Astrocyte (in vitro differentiated cells and primary cell): ENCODE results near the gene HELT. TPM values are rescaled to one million over a fixed set of nuclear protein-coding genes. Genes with fewer than 3 reads are reported as not detected.

Source experiments
- DNase-seq: peaks from one replicate; pipeline ENCODE4 v3.0.0-alpha.2; 2010; ENCODE audit warnings: low read depth
- FAIRE-seq: peaks from 2 replicates; lab custom pipeline; 2011; peaks lifted over from hg19 to GRCh38; lab: Jason Lieb, UNC
- H2AFZ ChIP-seq: 2 replicates; pipeline ENCODE4 v1.6.0; 2012; ENCODE audit warnings: low read depth, low read length, inconsistent platforms
- H3K27ac ChIP-seq: 2 replicates; pipeline ENCODE4 v1.5.1; 2011; ENCODE audit warnings: low read depth, low read length, inconsistent platforms
- H3K27me3 ChIP-seq: 2 replicates; pipeline ENCODE4 v1.6.0; 2011; ENCODE audit warnings: low read length, inconsistent platforms; ENCODE audit not compliant: insufficient read depth
- H3K36me3 ChIP-seq: 2 replicates; pipeline ENCODE4 v1.5.1; 2011; ENCODE audit warnings: low read length, inconsistent platforms; ENCODE audit not compliant: insufficient read depth
- H3K4me1 ChIP-seq: 2 replicates; pipeline ENCODE4 v1.5.1; 2011; ENCODE audit warnings: low read length, inconsistent platforms; ENCODE audit not compliant: insufficient read depth
- H3K4me2 ChIP-seq: 2 replicates; pipeline ENCODE4 v1.6.0; 2012; ENCODE audit warnings: low read length, inconsistent platforms
- H3K4me3 ChIP-seq: 2 replicates; pipeline ENCODE4 v1.5.1; 2011; ENCODE audit warnings: low read depth, mild to moderate bottlenecking, low read length, inconsistent platforms; ENCODE audit not compliant: insufficient read depth
- H3K79me2 ChIP-seq: 2 replicates; pipeline ENCODE4 v1.6.0; 2012; ENCODE audit warnings: mild to moderate bottlenecking, low read length, inconsistent platforms; ENCODE audit not compliant: insufficient read depth
- H3K9ac ChIP-seq: 2 replicates; pipeline ENCODE4 v1.6.0; 2012; ENCODE audit warnings: mild to moderate bottlenecking, low read length, inconsistent platforms
- H3K9me3 ChIP-seq: 2 replicates; pipeline ENCODE4 v1.5.1; 2012; ENCODE audit warnings: low read depth, mild to moderate bottlenecking, low read length, inconsistent platforms; ENCODE audit not compliant: insufficient read depth
- H4K20me1 ChIP-seq: 2 replicates; pipeline ENCODE4 v1.6.0; 2012; ENCODE audit warnings: low read length, inconsistent platforms; ENCODE audit not compliant: insufficient read depth
- H3K27ac Mint-ChIP-seq: one replicate; pipeline ENCODE4 v1.8.0; 2021; ENCODE audit warnings: mild to moderate bottlenecking, mixed read lengths; ENCODE audit not compliant: unreplicated experiment
- H3K27me3 Mint-ChIP-seq: one replicate; pipeline ENCODE4 v1.8.0; 2021; ENCODE audit warnings: low read depth, mixed read lengths; ENCODE audit not compliant: unreplicated experiment
- H3K36me3 Mint-ChIP-seq: one replicate; pipeline ENCODE4 v1.8.0; 2021; ENCODE audit warnings: low read depth, mixed read lengths; ENCODE audit not compliant: unreplicated experiment
- H3K4me1 Mint-ChIP-seq: one replicate; pipeline ENCODE4 v1.8.0; 2021; ENCODE audit warnings: low read depth, mixed read lengths; ENCODE audit not compliant: unreplicated experiment
- H3K4me3 Mint-ChIP-seq: one replicate; pipeline ENCODE4 v1.8.0; 2021; ENCODE audit warnings: mild to moderate bottlenecking, moderate library complexity, mixed read lengths; ENCODE audit not compliant: unreplicated experiment
- H3K9me3 Mint-ChIP-seq: one replicate; pipeline ENCODE4 v1.8.0; 2021; ENCODE audit warnings: mild to moderate bottlenecking, mixed read lengths; ENCODE audit not compliant: unreplicated experiment
- EZH2 ChIP-seq: IDR thresholded peaks from 2 replicates; pipeline ENCODE4 v1.6.1; 2012; ENCODE audit warnings: mild to moderate bottlenecking, low read length, inconsistent platforms; ENCODE audit not compliant: insufficient read depth
- total RNA-seq: library from RNA; stranded (reverse); gene quantifications from 2 replicates; pipeline ENCODE4 v1.2.1, GENCODE V29; 2021
- TF ChIP-seq, protein P1 (sequence below): IDR thresholded peaks from 2 replicates; pipeline ENCODE4 v1.5.1; 2011; ENCODE audit warnings: low read depth, mild to moderate bottlenecking, inconsistent platforms, low read length, moderate library complexity; ENCODE audit not compliant: insufficient read depth

Gene HELT
- total RNA-seq, 1 donor from 2014 or later, result not detected

DNA sequence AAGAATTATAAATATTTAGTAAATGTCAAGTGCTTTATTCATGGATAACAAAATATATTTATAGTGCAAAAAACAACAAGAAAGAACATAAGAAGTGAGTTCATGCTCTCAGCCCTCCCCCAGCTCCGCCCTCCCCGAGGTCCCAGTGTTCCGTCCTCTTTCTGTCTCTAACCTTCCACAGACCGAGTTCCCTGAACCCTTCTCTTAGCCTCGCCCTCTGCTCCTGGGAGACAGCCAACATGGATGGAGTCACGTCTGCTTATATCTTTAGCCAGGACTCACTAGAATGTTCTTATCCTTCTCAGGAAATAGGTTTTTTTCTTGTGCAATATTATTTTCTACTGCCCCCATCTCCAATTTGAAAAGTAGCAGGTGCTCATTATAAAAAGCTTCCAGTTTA lies 40.1 kb upstream of the HELT start:
- no peak overlapping the region for H3K9ac ChIP-seq
- H4K20me1 ChIP-seq, result no peaks in the 10 kb centered on the region
- no peaks in the 10 kb centered on the region for H3K79me2 ChIP-seq
- no peaks in the 10 kb centered on the region for H3K36me3 Mint-ChIP-seq
- H3K4me3 ChIP-seq, result no peak overlapping the region
- H3K27me3 ChIP-seq, result peaks cover 3% of the 10 kb centered on the region
- H3K36me3 ChIP-seq, result no peaks in the 10 kb centered on the region
- peaks cover 5% of the 10 kb centered on the region for H3K9me3 Mint-ChIP-seq
- H3K27me3 Mint-ChIP-seq, result peaks cover 39% of the 10 kb centered on the region
- TF ChIP-seq, protein P1, sequence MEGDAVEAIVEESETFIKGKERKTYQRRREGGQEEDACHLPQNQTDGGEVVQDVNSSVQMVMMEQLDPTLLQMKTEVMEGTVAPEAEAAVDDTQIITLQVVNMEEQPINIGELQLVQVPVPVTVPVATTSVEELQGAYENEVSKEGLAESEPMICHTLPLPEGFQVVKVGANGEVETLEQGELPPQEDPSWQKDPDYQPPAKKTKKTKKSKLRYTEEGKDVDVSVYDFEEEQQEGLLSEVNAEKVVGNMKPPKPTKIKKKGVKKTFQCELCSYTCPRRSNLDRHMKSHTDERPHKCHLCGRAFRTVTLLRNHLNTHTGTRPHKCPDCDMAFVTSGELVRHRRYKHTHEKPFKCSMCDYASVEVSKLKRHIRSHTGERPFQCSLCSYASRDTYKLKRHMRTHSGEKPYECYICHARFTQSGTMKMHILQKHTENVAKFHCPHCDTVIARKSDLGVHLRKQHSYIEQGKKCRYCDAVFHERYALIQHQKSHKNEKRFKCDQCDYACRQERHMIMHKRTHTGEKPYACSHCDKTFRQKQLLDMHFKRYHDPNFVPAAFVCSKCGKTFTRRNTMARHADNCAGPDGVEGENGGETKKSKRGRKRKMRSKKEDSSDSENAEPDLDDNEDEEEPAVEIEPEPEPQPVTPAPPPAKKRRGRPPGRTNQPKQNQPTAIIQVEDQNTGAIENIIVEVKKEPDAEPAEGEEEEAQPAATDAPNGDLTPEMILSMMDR, result no peak
- TF ChIP-seq EZH2, result no peak
- H3K4me3 Mint-ChIP-seq, result no peak overlapping the region
- no peak overlapping the region for H3K4me2 ChIP-seq
- DNase-seq (no peak), FAIRE-seq (no peak)
- no peaks in the 10 kb centered on the region for H3K4me1 Mint-ChIP-seq
- H3K9me3 ChIP-seq, result no peaks in the 10 kb centered on the region
- no peak overlapping the region for H2AFZ ChIP-seq
- no peaks in the 10 kb centered on the region for H3K4me1 ChIP-seq
- no peak overlapping the region for H3K27ac Mint-ChIP-seq
- H3K27ac ChIP-seq, result no peak overlapping the region

DNA sequence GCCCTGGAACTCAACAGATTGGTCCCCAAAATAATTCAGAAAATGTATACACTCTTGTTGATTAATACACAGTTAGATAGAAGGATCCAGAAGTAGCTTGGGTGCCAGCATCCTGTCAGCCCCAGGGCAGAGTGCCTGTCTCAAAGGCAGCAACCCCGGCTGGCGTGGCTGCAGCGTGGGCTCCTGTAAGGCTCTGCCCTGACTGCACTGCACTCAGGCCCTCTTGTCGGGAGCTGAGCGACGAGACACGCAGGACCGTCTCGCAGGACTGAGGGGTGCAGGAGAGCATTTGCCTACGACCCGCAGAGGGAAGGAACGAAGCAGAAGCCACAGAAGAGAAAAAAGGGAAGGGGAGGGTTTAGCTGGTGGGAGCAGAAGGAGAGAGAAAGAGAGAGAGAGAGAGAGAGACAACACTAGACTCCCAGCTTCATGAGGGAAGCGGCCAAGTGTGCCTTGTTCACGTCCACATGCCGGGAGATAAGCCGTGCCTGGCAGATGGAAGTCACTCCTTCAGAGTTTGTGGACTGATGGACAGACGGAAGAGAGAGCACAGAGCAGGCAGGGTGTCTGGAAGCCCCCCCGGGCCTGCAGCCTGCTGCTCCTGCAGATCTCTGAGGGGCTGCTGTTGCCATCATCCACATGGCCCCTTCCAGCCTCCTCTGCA lies 38.7 kb upstream of the HELT start:
- no peak for FAIRE-seq

GRCh38 chr4:184980261-184980660 lies 38.0 kb upstream of the HELT start:
- FAIRE-seq (no peak), DNase-seq (no peak)
- H3K9me3 ChIP-seq, result no peaks in the 10 kb centered on the region
- H3K9ac ChIP-seq, result no peak overlapping the region
- H3K4me3 Mint-ChIP-seq, result no peak overlapping the region
- no peaks in the 10 kb centered on the region for H3K79me2 ChIP-seq
- peaks cover 32% of the 10 kb centered on the region for H3K27me3 Mint-ChIP-seq
- H3K27ac ChIP-seq, result no peak overlapping the region
- no peaks in the 10 kb centered on the region for H3K36me3 ChIP-seq
- no peak overlapping the region for H2AFZ ChIP-seq
- H3K9me3 Mint-ChIP-seq, result peaks cover 4% of the 10 kb centered on the region
- H3K27me3 ChIP-seq, result peaks cover 3% of the 10 kb centered on the region
- H3K27ac Mint-ChIP-seq, result no peak overlapping the region
- H4K20me1 ChIP-seq, result no peaks in the 10 kb centered on the region
- no peaks in the 10 kb centered on the region for H3K4me1 Mint-ChIP-seq
- no peaks in the 10 kb centered on the region for H3K4me1 ChIP-seq
- TF ChIP-seq, protein P1, result no peak
- no peak for TF ChIP-seq EZH2
- no peak overlapping the region for H3K4me3 ChIP-seq
- H3K36me3 Mint-ChIP-seq, result no peaks in the 10 kb centered on the region
- H3K4me2 ChIP-seq, result no peak overlapping the region

More for the DNA sequence above, 38.7 kb upstream of the HELT start:
- no peak for DNase-seq
- Mint-ChIP-seq H3K36me3 (no peaks in the 10 kb centered on the region), H3K27me3 (peaks cover 38% of the 10 kb centered on the region), H3K4me3 (no peak overlapping the region), H3K9me3 (peaks cover 4% of the 10 kb centered on the region), H3K27ac (no peak overlapping the region), H3K4me1 (no peaks in the 10 kb centered on the region)
- Histone ChIP-seq H2AFZ (no peak overlapping the region), H3K9ac (no peak overlapping the region), H3K4me3 (no peak overlapping the region), H3K79me2 (no peaks in the 10 kb centered on the region), H4K20me1 (no peaks in the 10 kb centered on the region), H3K9me3 (no peaks in the 10 kb centered on the region), H3K27ac (no peak overlapping the region), H3K36me3 (no peaks in the 10 kb centered on the region), H3K27me3 (peaks cover 3% of the 10 kb centered on the region), H3K4me1 (no peaks in the 10 kb centered on the region), H3K4me2 (no peak overlapping the region)
- no peak for TF ChIP-seq EZH2
- TF ChIP-seq, protein P1, result no peak
